Vagina (tissue), 2 donors: ENCODE measurements around the gene ARHGAP45. TPM values are rescaled to one million over a fixed set of nuclear protein-coding genes. Genes with fewer than 3 reads are reported as not detected.

Experiments used
- DNase-seq, 2 donors: peaks; one replicate each; pipeline ENCODE4 v3.0.0-alpha.2; 2017; ENCODE audit errors: extremely low spot score in 2 of 2
- H3K27ac ChIP-seq: fragments of 200-600 bp; sonication (generic); one replicate; pipeline ENCODE4 v1.5.1; 2019
- H3K27me3 ChIP-seq: fragments of 200-600 bp; sonication (generic); one replicate; pipeline ENCODE4 v1.5.1; 2019
- H3K36me3 ChIP-seq, 2 donors: fragments of 200-600 bp; sonication (generic); one replicate each; pipeline ENCODE4 v1.5.1; 2017 to 2019
- H3K4me1 ChIP-seq: fragments of 200-600 bp; sonication (generic); one replicate; pipeline ENCODE4 v1.5.1; 2019
- H3K4me3 ChIP-seq, 2 donors: fragments of 200-600 bp; sonication (generic); 1 replicate in 1 of 2; 2 replicates in 1 of 2; pipeline ENCODE4 v1.5.1; 2016 to 2019
- H3K9me3 ChIP-seq: fragments of 200-600 bp; sonication (generic); one replicate; pipeline ENCODE4 v1.5.1; 2019
- CTCF ChIP-seq, 3 experiments: fragments of 450-650 bp in 2 of 3; fragments of 200-600 bp in 1 of 3; sonication (generic) in 1 of 3; IDR thresholded peaks; one replicate each; pipeline ENCODE4 v1.5.1; 2017 to 2019; ENCODE audit warnings: antibody characterized with exemption in 3 of 3, mild to moderate bottlenecking in 2 of 3, moderate library complexity in 2 of 3
- POLR2A ChIP-seq, 2 donors: fragments of 450-650 bp; IDR thresholded peaks; one replicate each; pipeline ENCODE4 v1.6.1; 2017; ENCODE audit warnings: antibody characterized with exemption in 2 of 2, mild to moderate bottlenecking in 2 of 2, moderate library complexity in 2 of 2
- POLR2AphosphoS5 ChIP-seq, 2 donors: sonication (generic); formaldehyde crosslinking; IDR thresholded peaks; one replicate each; pipeline ENCODE4 v1.9.0; 2017; ENCODE audit warnings: antibody characterized with exemption in 2 of 2, mild to moderate bottlenecking in 2 of 2, low read depth in 1 of 2; ENCODE audit not compliant: insufficient read depth in 1 of 2
- intact Hi-C: fragments of 100-400 bp; cut with DNase I; formaldehyde crosslinking; loops from one replicate; pipeline ENCODE4 v1.15.1; 2023
- total RNA-seq: library from RNA; depleted of rRNA; stranded (reverse); fragments of >200 nt; gene quantifications from one replicate; pipeline ENCODE4 v1.2.3, GENCODE V29; 2016

The ARHGAP45 gene
- total RNA-seq, 1 donor from 2014 or later, result 36.8 TPM

- no peak for DNase-seq
- Histone ChIP-seq H3K4me3 (peak overlapping the region; percentile 68 to 89), H3K9me3 (no peaks in the 10 kb centered on the region), H3K27ac (peak overlapping the region; percentile 94), H3K4me1 (peaks cover 48% of the 10 kb centered on the region), H3K36me3 (peaks cover 0 to 5% of the 10 kb centered on the region in 2 donors), H3K27me3 (no peaks in the 10 kb centered on the region)
- no peak for TF ChIP-seq POLR2A (IDR thresholded peaks at IDR 0.05)
- peak in 1 of 2 donors; percentile 61 for TF ChIP-seq POLR2AphosphoS5 (IDR thresholded peaks at IDR 0.05; ENCODE audit: insufficient read depth in 1 of 2, low read depth in 1 of 2)
- intact Hi-C loops, result loop anchor here (5.0 kb wide), 1 partner anchor 75 kb away; the partner anchor contains the start of gene GPX4
Measured at GRCh38 chr19:1026783-1027649, 40.0 kb upstream of the ARHGAP45 start.

GRCh38 chr19:1027650-1028061 is 39.3 kb upstream of the ARHGAP45 start:
- peaks cover 0 to 11% of the 10 kb centered on the region in 2 donors for H3K36me3 ChIP-seq
- peak overlapping the region; percentile 94 for H3K27ac ChIP-seq
- peak overlapping the region; percentile 68 to 89 for H3K4me3 ChIP-seq
- no peaks in the 10 kb centered on the region for H3K27me3 ChIP-seq
- no peak for TF ChIP-seq CTCF (IDR thresholded peaks at IDR 0.05)
- no peaks in the 10 kb centered on the region for H3K9me3 ChIP-seq
- no peak for DNase-seq
- intact Hi-C loops, result loop anchor here (5.0 kb wide), 1 partner anchor 75 kb away; the partner anchor contains the start of gene GPX4
- peaks cover 42% of the 10 kb centered on the region for H3K4me1 ChIP-seq

- no peak for DNase-seq
- intact Hi-C loops, result loop anchor here (5.0 kb wide), 1 partner anchor 74 kb away; the partner anchor contains the start of gene GPX4
- peak overlapping the region; percentile 68 to 89 for H3K4me3 ChIP-seq
- no peaks in the 10 kb centered on the region for H3K9me3 ChIP-seq
- H3K36me3 ChIP-seq, result peaks cover 0 to 17% of the 10 kb centered on the region in 2 donors
- H3K27ac ChIP-seq, result peak overlapping the region; percentile 94
- peaks cover 42% of the 10 kb centered on the region for H3K4me1 ChIP-seq
- no peaks in the 10 kb centered on the region for H3K27me3 ChIP-seq
- TF ChIP-seq POLR2A (IDR thresholded peaks at IDR 0.05) (no peak), CTCF (IDR thresholded peaks at IDR 0.05) (no peak), POLR2AphosphoS5 (IDR thresholded peaks at IDR 0.05; ENCODE audit: insufficient read depth in 1 of 2, low read depth in 1 of 2) (peak in 1 of 2 donors; percentile 60)
Measured at GRCh38 chr19:1028062-1028926, 38.7 kb upstream of the ARHGAP45 start.

GRCh38 chr19:1032264-1032867 is 34.6 kb upstream of the ARHGAP45 start:
- intact Hi-C loops, result no loop called here
- Histone ChIP-seq H3K4me3 (no peak overlapping the region), H3K36me3 (peaks cover 0 to 36% of the 10 kb centered on the region in 2 donors), H3K4me1 (peaks cover 33% of the 10 kb centered on the region), H3K9me3 (no peaks in the 10 kb centered on the region), H3K27ac (no peak overlapping the region), H3K27me3 (no peaks in the 10 kb centered on the region)
- TF ChIP-seq POLR2AphosphoS5 (IDR thresholded peaks at IDR 0.05; ENCODE audit: insufficient read depth in 1 of 2, low read depth in 1 of 2) (no peak), CTCF (IDR thresholded peaks at IDR 0.05) (no peak), POLR2A (IDR thresholded peaks at IDR 0.05) (no peak)
- no peak for DNase-seq
